Adrenal gland (tissue), 5 donors: Measurements from ENCODE around the gene BMPR2.

Experiments used
- POLR2A ChIP-seq, 2 donors: fragments of 450-650 bp; IDR thresholded peaks; one replicate each; pipeline ENCODE4 v1.6.1; 2017; ENCODE audit warnings: antibody characterized with exemption in 2 of 2, mild to moderate bottlenecking in 2 of 2, moderate library complexity in 1 of 2
- TF ChIP-seq, protein P1 (sequence below), 6 experiments: fragments of 450-650 bp in 4 of 6; fragments of 200-600 bp in 2 of 6; sonication (generic) in 1 of 6; IDR thresholded peaks; 1 replicate in 5 of 6; 2 replicates in 1 of 6; pipeline versions ENCODE4 v1.5.1 to v1.8.0; 2016 to 2021; ENCODE audit warnings: antibody characterized with exemption in 6 of 6, mild to moderate bottlenecking in 2 of 6, moderate library complexity in 1 of 6
- donor health status: DM: no; HTN: no; CAD: no.

DNA sequence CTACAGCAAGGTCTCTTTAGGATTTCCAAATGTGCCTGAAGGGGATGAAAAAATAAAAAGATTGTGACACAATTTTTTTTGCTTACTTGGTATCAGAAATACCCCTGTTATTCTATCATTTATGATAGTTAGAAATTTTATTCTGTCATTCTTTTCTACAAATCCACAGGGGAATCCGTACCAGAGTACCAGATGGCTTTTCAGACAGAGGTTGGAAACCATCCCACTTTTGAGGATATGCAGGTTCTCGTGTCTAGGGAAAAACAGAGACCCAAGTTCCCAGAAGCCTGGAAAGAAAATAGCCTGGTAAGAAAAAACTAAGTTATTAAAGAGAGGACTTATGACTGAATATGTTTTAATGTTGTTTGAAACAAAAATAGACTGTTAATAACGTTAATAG is 166.0 kb downstream of the BMPR2 start:
- TF ChIP-seq, protein P1, sequence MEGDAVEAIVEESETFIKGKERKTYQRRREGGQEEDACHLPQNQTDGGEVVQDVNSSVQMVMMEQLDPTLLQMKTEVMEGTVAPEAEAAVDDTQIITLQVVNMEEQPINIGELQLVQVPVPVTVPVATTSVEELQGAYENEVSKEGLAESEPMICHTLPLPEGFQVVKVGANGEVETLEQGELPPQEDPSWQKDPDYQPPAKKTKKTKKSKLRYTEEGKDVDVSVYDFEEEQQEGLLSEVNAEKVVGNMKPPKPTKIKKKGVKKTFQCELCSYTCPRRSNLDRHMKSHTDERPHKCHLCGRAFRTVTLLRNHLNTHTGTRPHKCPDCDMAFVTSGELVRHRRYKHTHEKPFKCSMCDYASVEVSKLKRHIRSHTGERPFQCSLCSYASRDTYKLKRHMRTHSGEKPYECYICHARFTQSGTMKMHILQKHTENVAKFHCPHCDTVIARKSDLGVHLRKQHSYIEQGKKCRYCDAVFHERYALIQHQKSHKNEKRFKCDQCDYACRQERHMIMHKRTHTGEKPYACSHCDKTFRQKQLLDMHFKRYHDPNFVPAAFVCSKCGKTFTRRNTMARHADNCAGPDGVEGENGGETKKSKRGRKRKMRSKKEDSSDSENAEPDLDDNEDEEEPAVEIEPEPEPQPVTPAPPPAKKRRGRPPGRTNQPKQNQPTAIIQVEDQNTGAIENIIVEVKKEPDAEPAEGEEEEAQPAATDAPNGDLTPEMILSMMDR (IDR thresholded peaks at IDR 0.05): no peak
- TF ChIP-seq POLR2A (IDR thresholded peaks at IDR 0.05): no peak
